Neural progenitor cell (in vitro differentiated cells): ENCODE measurements around the gene GJD4. TPM values are rescaled to one million over a fixed set of nuclear protein-coding genes. Genes with fewer than 3 reads are reported as not detected.

Experiments
- DNase-seq: peaks from one replicate; pipeline ENCODE4 v3.0.0-alpha.2; 2016; ENCODE audit warnings: low spot score
- H2AFZ ChIP-seq: fragments of 200-600 bp; sonication (generic); replicated peaks from 2 replicates; pipeline ENCODE4 v1.6.1; 2016; ENCODE audit warnings: antibody characterized with exemption
- H3F3A ChIP-seq: fragments of 200-600 bp; sonication (generic); 2 replicates; pipeline ENCODE4 v1.6.1; 2016; ENCODE audit warnings: antibody characterized with exemption, low read depth
- H3K27ac ChIP-seq: fragments of 200-600 bp; sonication (generic); 2 replicates; pipeline ENCODE4 v1.5.1; 2016; ENCODE audit warnings: mild to moderate bottlenecking
- H3K27me3 ChIP-seq: fragments of 200-600 bp; sonication (generic); 2 replicates; pipeline ENCODE4 v1.6.1; 2016; ENCODE audit warnings: mild to moderate bottlenecking, moderate library complexity
- H3K36me3 ChIP-seq: fragments of 200-600 bp; sonication (generic); 2 replicates; pipeline ENCODE4 v1.5.1; 2016
- H3K4me1 ChIP-seq: fragments of 200-600 bp; sonication (generic); 2 replicates; pipeline ENCODE4 v1.6.1; 2016; ENCODE audit warnings: mixed run types
- H3K4me2 ChIP-seq: fragments of 200-600 bp; sonication (generic); 2 replicates; pipeline ENCODE4 v1.6.1; 2016
- H3K4me3 ChIP-seq: fragments of 200-600 bp; sonication (generic); 2 replicates; pipeline ENCODE4 v1.5.1; 2016
- H3K79me2 ChIP-seq: fragments of 200-600 bp; sonication (generic); 2 replicates; pipeline ENCODE4 v1.6.1; 2016; ENCODE audit warnings: low read depth
- H3K9ac ChIP-seq: fragments of 200-600 bp; sonication (generic); 2 replicates; pipeline ENCODE4 v1.6.1; 2016
- H3K9me3 ChIP-seq: fragments of 200-600 bp; sonication (generic); 2 replicates; pipeline ENCODE4 v1.5.1; 2016; ENCODE audit warnings: low read depth
- H4K20me1 ChIP-seq: fragments of 200-600 bp; sonication (generic); 2 replicates; pipeline ENCODE4 v1.6.1; 2016; ENCODE audit warnings: low read depth
- H3K27ac Mint-ChIP-seq: 3 replicates; pipeline ENCODE4 v1.8.0; 2021; ENCODE audit warnings: mixed read lengths
- H3K27me3 Mint-ChIP-seq: 2 replicates; pipeline ENCODE4 v1.8.0; 2022; ENCODE audit warnings: low read depth, mild to moderate bottlenecking, inconsistent platforms, moderate library complexity, mixed read lengths; ENCODE audit not compliant: insufficient read depth
- H3K36me3 Mint-ChIP-seq: 3 replicates; pipeline ENCODE4 v1.8.0; 2021; ENCODE audit warnings: mixed read lengths
- H3K4me1 Mint-ChIP-seq: 3 replicates; pipeline ENCODE4 v1.8.0; 2021; ENCODE audit warnings: mixed read lengths
- H3K4me3 Mint-ChIP-seq: 3 replicates; pipeline ENCODE4 v1.8.0; 2021; ENCODE audit warnings: mild to moderate bottlenecking, moderate library complexity, mixed read lengths
- H3K9me3 Mint-ChIP-seq: 3 replicates; pipeline ENCODE4 v1.8.0; 2020; ENCODE audit warnings: mixed read lengths
- CTCF ChIP-seq: fragments of 200-600 bp; sonication (generic); IDR thresholded peaks from 2 replicates; pipeline ENCODE4 v1.5.1; 2017; ENCODE audit warnings: antibody characterized with exemption, mild to moderate bottlenecking
- EZH2 ChIP-seq: fragments of 200-600 bp; sonication (generic); IDR thresholded peaks from 2 replicates; pipeline ENCODE4 v1.6.1; 2017; ENCODE audit warnings: antibody characterized with exemption, mild to moderate bottlenecking, moderate library complexity
- EZH2phosphoT487 ChIP-seq: fragments of 200-600 bp; sonication (generic); IDR thresholded peaks from 2 replicates; pipeline ENCODE4 v1.6.1; 2017; ENCODE audit warnings: antibody characterized with exemption
- total RNA-seq: library from RNA; depleted of rRNA; stranded (reverse); fragments of >200 nt; gene quantifications from 2 replicates; pipeline ENCODE4 v1.2.3, GENCODE V29; 2015; ENCODE audit warnings: low replicate concordance

The GJD4 gene
- total RNA-seq, 1 donor from 2014 or later: not detected

- no peaks in the 10 kb centered on the region for H3K36me3 ChIP-seq
- H3K9ac ChIP-seq: no peak overlapping the region
- Mint-ChIP-seq H3K36me3 (peaks cover 10% of the 10 kb centered on the region), H3K4me3 (no peak overlapping the region), H3K27ac (no peak overlapping the region), H3K4me1 (no peaks in the 10 kb centered on the region), H3K9me3 (no peaks in the 10 kb centered on the region), H3K27me3 (peaks cover 4% of the 10 kb centered on the region)
- H3F3A ChIP-seq: no peaks in the 10 kb centered on the region
- TF ChIP-seq CTCF (peak; percentile 39), EZH2 (no peak)
- H4K20me1 ChIP-seq: no peaks in the 10 kb centered on the region
- no peaks in the 10 kb centered on the region for H3K79me2 ChIP-seq
- no peak for DNase-seq
- no peaks in the 10 kb centered on the region for H3K27me3 ChIP-seq
- no peak overlapping the region for H2AFZ ChIP-seq
- no peak overlapping the region for H3K4me2 ChIP-seq
- H3K4me1 ChIP-seq: no peaks in the 10 kb centered on the region
- H3K9me3 ChIP-seq: no peaks in the 10 kb centered on the region
- no peak overlapping the region for H3K27ac ChIP-seq
- H3K4me3 ChIP-seq: no peak overlapping the region
Observed at GRCh38 chr10:35574924-35575352, 30.2 kb upstream of the GJD4 start.

- Histone ChIP-seq H3K4me2 (no peak overlapping the region), H3K9me3 (no peaks in the 10 kb centered on the region), H3K4me1 (no peaks in the 10 kb centered on the region), H3K27ac (no peak overlapping the region), H3K27me3 (no peaks in the 10 kb centered on the region), H3F3A (no peaks in the 10 kb centered on the region), H3K4me3 (no peak overlapping the region), H3K9ac (no peak overlapping the region), H3K36me3 (no peaks in the 10 kb centered on the region), H2AFZ (no peak overlapping the region), H3K79me2 (no peaks in the 10 kb centered on the region), H4K20me1 (no peaks in the 10 kb centered on the region)
- no peak for DNase-seq
- no peaks in the 10 kb centered on the region for H3K9me3 Mint-ChIP-seq
- H3K27ac Mint-ChIP-seq: no peak overlapping the region
- no peak overlapping the region for H3K4me3 Mint-ChIP-seq
- no peaks in the 10 kb centered on the region for H3K4me1 Mint-ChIP-seq
- TF ChIP-seq EZH2: no peak
- TF ChIP-seq EZH2phosphoT487: no peak
- TF ChIP-seq CTCF: no peak
- peaks cover 10% of the 10 kb centered on the region for H3K36me3 Mint-ChIP-seq
- peaks cover 4% of the 10 kb centered on the region for H3K27me3 Mint-ChIP-seq
Observed at GRCh38 chr10:35575640-35576039, 29.5 kb upstream of the GJD4 start.

- no peaks in the 10 kb centered on the region for H3K9me3 ChIP-seq
- no peak overlapping the region for H3K4me3 Mint-ChIP-seq
Observed at GRCh38 chr10:35576730-35577129, 28.4 kb upstream of the GJD4 start.

More at GRCh38 chr10:35576730-35577129, 28.4 kb upstream of the GJD4 start:
- no peaks in the 10 kb centered on the region for H3F3A ChIP-seq
- H3K4me1 ChIP-seq: no peaks in the 10 kb centered on the region
- no peaks in the 10 kb centered on the region for H3K79me2 ChIP-seq
- DNase-seq: no peak
- H2AFZ ChIP-seq: no peak overlapping the region
- H3K27me3 Mint-ChIP-seq: peaks cover 4% of the 10 kb centered on the region
- H3K27ac Mint-ChIP-seq: no peak overlapping the region
- no peaks in the 10 kb centered on the region for H3K4me1 Mint-ChIP-seq
- H3K27ac ChIP-seq: no peak overlapping the region
- H3K4me3 ChIP-seq: no peak overlapping the region
- no peak overlapping the region for H3K9ac ChIP-seq
- H3K36me3 Mint-ChIP-seq: peaks cover 10% of the 10 kb centered on the region
- H4K20me1 ChIP-seq: no peaks in the 10 kb centered on the region
- TF ChIP-seq EZH2 (no peak), EZH2phosphoT487 (no peak), CTCF (no peak)
- no peaks in the 10 kb centered on the region for H3K9me3 Mint-ChIP-seq
- no peak overlapping the region for H3K4me2 ChIP-seq
- H3K27me3 ChIP-seq: no peaks in the 10 kb centered on the region
- no peaks in the 10 kb centered on the region for H3K36me3 ChIP-seq
